ENCODE measurements around the gene CAMSAP2. TPM values are rescaled to one million over a fixed set of nuclear protein-coding genes. Genes with fewer than 3 reads are reported as not detected.

The CAMSAP2 gene
- polyA plus RNA-seq, 1 donor (not counting 4 experiments of a cell fraction or from before 2014, with no cell fraction given) = 47.8 TPM

DNA sequence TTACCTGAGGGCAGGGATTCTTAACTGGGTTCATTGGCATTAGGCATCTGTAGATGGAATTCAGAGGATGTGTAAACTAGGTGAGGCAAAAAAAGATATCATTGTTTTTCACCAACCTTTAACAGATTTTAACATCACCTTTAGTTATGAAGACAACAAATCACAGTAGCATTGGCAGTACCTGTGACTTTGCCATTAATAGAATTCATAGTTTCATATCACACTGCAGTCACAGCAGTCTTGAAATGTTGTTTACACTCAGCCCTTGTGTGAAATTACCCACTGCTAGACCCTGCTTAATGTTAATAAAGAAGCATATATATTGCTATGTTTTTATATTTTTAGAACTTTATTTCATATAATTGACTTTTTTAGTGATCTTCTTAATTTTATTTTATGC is 154.3 kb downstream of the CAMSAP2 start:
- peaks cover 8% of the 10 kb centered on the region for H4K20me1 ChIP-seq (ENCODE audit: control insufficient read depth, extremely low read depth, insufficient read depth, low read length)
- no peak overlapping the region for H2AFZ ChIP-seq (ENCODE audit: control insufficient read depth, low read length)
- no peak for TF ChIP-seq EZH2 (IDR thresholded peaks at IDR 0.05; ENCODE audit: low read length)
- TF ChIP-seq, protein P1, sequence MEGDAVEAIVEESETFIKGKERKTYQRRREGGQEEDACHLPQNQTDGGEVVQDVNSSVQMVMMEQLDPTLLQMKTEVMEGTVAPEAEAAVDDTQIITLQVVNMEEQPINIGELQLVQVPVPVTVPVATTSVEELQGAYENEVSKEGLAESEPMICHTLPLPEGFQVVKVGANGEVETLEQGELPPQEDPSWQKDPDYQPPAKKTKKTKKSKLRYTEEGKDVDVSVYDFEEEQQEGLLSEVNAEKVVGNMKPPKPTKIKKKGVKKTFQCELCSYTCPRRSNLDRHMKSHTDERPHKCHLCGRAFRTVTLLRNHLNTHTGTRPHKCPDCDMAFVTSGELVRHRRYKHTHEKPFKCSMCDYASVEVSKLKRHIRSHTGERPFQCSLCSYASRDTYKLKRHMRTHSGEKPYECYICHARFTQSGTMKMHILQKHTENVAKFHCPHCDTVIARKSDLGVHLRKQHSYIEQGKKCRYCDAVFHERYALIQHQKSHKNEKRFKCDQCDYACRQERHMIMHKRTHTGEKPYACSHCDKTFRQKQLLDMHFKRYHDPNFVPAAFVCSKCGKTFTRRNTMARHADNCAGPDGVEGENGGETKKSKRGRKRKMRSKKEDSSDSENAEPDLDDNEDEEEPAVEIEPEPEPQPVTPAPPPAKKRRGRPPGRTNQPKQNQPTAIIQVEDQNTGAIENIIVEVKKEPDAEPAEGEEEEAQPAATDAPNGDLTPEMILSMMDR (optimal IDR thresholded peaks at IDR 0.05 in 1 of 3, IDR thresholded peaks at IDR 0.05 in 1 of 3, conservative IDR thresholded peaks at IDR 0.05 in 1 of 3; ENCODE audit: extremely low read depth in 1 of 3, insufficient read depth in 2 of 3, low read length in 3 of 3) = no peak
- no peak overlapping the region for H3K4me2 ChIP-seq (ENCODE audit: control insufficient read depth, extremely low read depth, insufficient read depth, low read depth, low read length)
- no peaks in the 10 kb centered on the region for H3K27me3 ChIP-seq (ENCODE audit: control insufficient read depth, extremely low read depth, insufficient read depth, low read length)
- peaks cover 39% of the 10 kb centered on the region for H3K4me1 ChIP-seq (ENCODE audit: control insufficient read depth, extremely low read depth, insufficient read depth, low read length)
- H3K4me3 ChIP-seq (ENCODE audit: control insufficient read depth in 2 of 3, extremely low read depth in 1 of 3, insufficient read depth in 2 of 3, low read depth in 1 of 3, low read length in 3 of 3) = no peak overlapping the region
- DNase-seq (ENCODE audit: low read depth, low spot score) = no peak
- no peak overlapping the region for H3K27ac ChIP-seq (ENCODE audit: control insufficient read depth, insufficient read depth, low read length)
- H3K9ac ChIP-seq (ENCODE audit: control insufficient read depth, extremely low read depth, insufficient read depth, low read length) = no peak overlapping the region
- no peak for FAIRE-seq
- dilution Hi-C loops (cut with MboI; ENCODE audit: extremely low pct_ligation_motif_present, low sequenced_read_pairs) = no loop called here
- peaks cover 22% of the 10 kb centered on the region for H3K79me2 ChIP-seq (ENCODE audit: control insufficient read depth, insufficient read depth, low read length)
- peaks cover 0 to 10% of the 10 kb centered on the region in 2 experiments for H3K36me3 ChIP-seq (ENCODE audit: control insufficient read depth in 2 of 2, extremely low read depth in 1 of 2, insufficient read depth in 2 of 2, low read length in 2 of 2)
- H3K9me1 ChIP-seq (ENCODE audit: control insufficient read depth, extremely low read depth, insufficient read depth, low read length) = no peaks in the 10 kb centered on the region
- no peaks in the 10 kb centered on the region for H3K9me3 ChIP-seq (ENCODE audit: control insufficient read depth, low read depth, low read length)

DNA sequence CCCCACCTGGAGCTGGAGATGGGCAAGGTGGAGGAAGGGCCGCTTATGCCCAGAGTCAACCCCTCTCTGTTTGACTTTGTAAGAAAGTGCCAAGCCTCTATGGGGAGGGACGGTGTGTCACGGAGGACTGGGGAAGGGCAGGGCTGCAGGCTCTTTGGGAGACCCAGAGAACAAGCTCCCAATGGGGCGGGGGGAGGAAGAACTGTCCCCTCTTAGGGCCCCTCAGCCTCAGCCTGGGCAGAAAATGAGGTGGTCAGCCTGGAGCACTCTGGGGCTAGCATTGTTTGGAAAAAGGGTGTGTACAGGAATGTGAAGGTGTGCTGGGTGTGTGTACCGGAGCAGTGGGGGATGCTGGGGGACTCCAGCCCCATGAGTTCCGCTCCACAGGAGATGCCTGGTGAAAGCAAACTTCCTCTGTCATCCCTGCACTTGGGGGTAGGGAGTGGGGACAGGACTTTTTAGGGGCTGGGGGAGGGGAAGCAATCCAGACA is 154.8 kb downstream of the CAMSAP2 start:
- no peak for TF ChIP-seq EZH2 (IDR thresholded peaks at IDR 0.05; ENCODE audit: low read length)
- TF ChIP-seq, protein P1 (optimal IDR thresholded peaks at IDR 0.05 in 1 of 3, IDR thresholded peaks at IDR 0.05 in 1 of 3, conservative IDR thresholded peaks at IDR 0.05 in 1 of 3; ENCODE audit: extremely low read depth in 1 of 3, insufficient read depth in 2 of 3, low read length in 3 of 3) = no peak
- H2AFZ ChIP-seq (ENCODE audit: control insufficient read depth, low read length) = no peak overlapping the region
- no peak overlapping the region for H3K27ac ChIP-seq (ENCODE audit: control insufficient read depth, insufficient read depth, low read length)
- no peak overlapping the region for H3K9ac ChIP-seq (ENCODE audit: control insufficient read depth, extremely low read depth, insufficient read depth, low read length)
- H3K9me1 ChIP-seq (ENCODE audit: control insufficient read depth, extremely low read depth, insufficient read depth, low read length) = no peaks in the 10 kb centered on the region
- dilution Hi-C loops (cut with MboI; ENCODE audit: extremely low pct_ligation_motif_present, low sequenced_read_pairs) = no loop called here
- peaks cover 43% of the 10 kb centered on the region for H3K4me1 ChIP-seq (ENCODE audit: control insufficient read depth, extremely low read depth, insufficient read depth, low read length)
- no peak overlapping the region for H3K4me3 ChIP-seq (ENCODE audit: control insufficient read depth in 2 of 3, extremely low read depth in 1 of 3, insufficient read depth in 2 of 3, low read depth in 1 of 3, low read length in 3 of 3)
- no peaks in the 10 kb centered on the region for H3K9me3 ChIP-seq (ENCODE audit: control insufficient read depth, low read depth, low read length)
- no peaks in the 10 kb centered on the region for H3K27me3 ChIP-seq (ENCODE audit: control insufficient read depth, extremely low read depth, insufficient read depth, low read length)
- H3K4me2 ChIP-seq (ENCODE audit: control insufficient read depth, extremely low read depth, insufficient read depth, low read depth, low read length) = peak overlapping the region; percentile 27
- peaks cover 11% of the 10 kb centered on the region for H4K20me1 ChIP-seq (ENCODE audit: control insufficient read depth, extremely low read depth, insufficient read depth, low read length)
- peaks cover 22% of the 10 kb centered on the region for H3K79me2 ChIP-seq (ENCODE audit: control insufficient read depth, insufficient read depth, low read length)
- FAIRE-seq (no peak), DNase-seq (ENCODE audit: low read depth, low spot score) (no peak)
- H3K36me3 ChIP-seq (ENCODE audit: control insufficient read depth in 2 of 2, extremely low read depth in 1 of 2, insufficient read depth in 2 of 2, low read length in 2 of 2) = peaks cover under 1 to 15% of the 10 kb centered on the region in 2 experiments

All from keratinocyte (primary cell).